Adrenal gland (tissue), 19 donors: Measurements from ENCODE around the gene HBZ. TPM values are rescaled to one million over a fixed set of nuclear protein-coding genes. Genes with fewer than 3 reads are reported as not detected.

Experiments used
- DNase-seq, 7 donors: peaks; one replicate each; pipeline ENCODE4 v3.0.0-alpha.2; 2019 to 2020
- H3K27ac ChIP-seq, 5 donors: fragments of 200-600 bp; sonication (generic) in 4 of 5; 1 replicate in 3 of 5; 2 replicates in 2 of 5; pipeline versions ENCODE4 v1.5.1 to v1.8.0; 2016 to 2020; ENCODE audit warnings: mild to moderate bottlenecking in 1 of 5
- H3K27me3 ChIP-seq: fragments of 200-600 bp; 2 replicates; pipeline ENCODE4 v1.8.0; 2021
- H3K36me3 ChIP-seq, 2 donors: fragments of 200-600 bp; replicated peaks in 1 of 2; 1 replicate in 1 of 2; 2 replicates in 1 of 2; pipeline versions ENCODE4 v1.5.1 to v1.8.0; 2018 to 2022
- H3K4me1 ChIP-seq, 2 donors: fragments of 200-600 bp; replicated peaks in 1 of 2; 1 replicate in 1 of 2; 2 replicates in 1 of 2; pipeline versions ENCODE4 v1.5.1 to v1.8.0; 2018 to 2021
- H3K4me3 ChIP-seq, 4 donors: fragments of 200-600 bp; sonication (generic) in 3 of 4; one replicate each; pipeline ENCODE4 v1.5.1; 2016 to 2018
- H3K9me3 ChIP-seq, 3 donors: fragments of 200-600 bp; sonication (generic) in 1 of 3; replicated peaks in 1 of 3; 1 replicate in 2 of 3; 2 replicates in 1 of 3; pipeline versions ENCODE4 v1.5.1 to v1.8.0; 2016 to 2021
- CTCF ChIP-seq, 6 experiments: fragments of 450-650 bp in 4 of 6; fragments of 200-600 bp in 2 of 6; sonication (generic) in 1 of 6; IDR thresholded peaks; 1 replicate in 5 of 6; 2 replicates in 1 of 6; pipeline versions ENCODE4 v1.5.1 to v1.8.0; 2016 to 2021; ENCODE audit warnings: antibody characterized with exemption in 6 of 6, mild to moderate bottlenecking in 2 of 6, moderate library complexity in 1 of 6
- POLR2A ChIP-seq, 2 donors: fragments of 450-650 bp; IDR thresholded peaks; one replicate each; pipeline ENCODE4 v1.6.1; 2017; ENCODE audit warnings: antibody characterized with exemption in 2 of 2, mild to moderate bottlenecking in 2 of 2, moderate library complexity in 1 of 2
- WGBS, 4 donors: extraction: QIAGEN DNeasy Blood & Tissue Kit in 2 of 4; methylation state at CpG; one replicate each; pipeline versions ENCODE4 v1.1.5 to v1.1.7; 2013 to 2017; 5-methylcytosine and 5-hydroxymethylcytosine counted together
- intact Hi-C, 2 donors: fragments of 100-400 bp; cut with DNase I; formaldehyde crosslinking; loops; one replicate each; pipeline versions ENCODE4 v1.14.1 to v1.15.0; 2022 to 2023
- long read RNA-seq, 10 donors: library from polyadenylated mRNA in 3 of 10; unstranded in 2 of 10; stranded (forward) in 1 of 10; transcript quantifications; one replicate each; pipeline ENCODE4 v2.0.0 and lab custom pipeline, GENCODE V29; 2021 to 2026
- polyA plus RNA-seq, 3 donors: library from polyadenylated mRNA; stranded (reverse); fragments of 200-250 nt in 2 of 3; fragments of 350-450 nt in 1 of 3; fragmentation: Illumina TruSeq in 1 of 3; extraction: RNeasy Lipid Tissue Mini Kit (QIAGEN cat#74804) in 1 of 3; gene quantifications; one replicate each; pipeline ENCODE4 v1.2.3, GENCODE V29; 2013 to 2014
- total RNA-seq, 9 donors: library from RNA; depleted of rRNA in 4 of 9; stranded (reverse); fragments of >200 nt in 4 of 9; fragments of 120-200 nt in 1 of 9; fragmentation: NEBNext Ultra II Directional in 1 of 9; extraction: Animal tissue kit (Norgen Biotek cat#: 25700) in 1 of 9; gene quantifications; one replicate each; pipeline versions ENCODE4 v1.1.0 to v1.2.4, GENCODE V29; 2013 to 2023
- donor health status: healthy with polysubstance abuse.
- donor health status: Bipolar disorder and iron deficiency.
- donor health status: DM: yes; HTN: yes; CAD: no.
- donor health status: DM: no; HTN: no; CAD: no.
- donor health status: DM: no; HTN: no; CAD: no.
- donor health status: DM: yes; HTN: yes; CAD: no.

HBZ gene
- total RNA-seq (1 to 10 TPM in 2 of 9 donors, under 1 TPM in 1, not detected in 6; 0.61 to 1.3 (median 1.3) TPM), polyA plus RNA-seq (not detected)
- long read RNA-seq, donor 1, partial matches to known transcripts: 0 of 4 reads
- long read RNA-seq, donor 1, other reads (novel, unspliced or antisense): 0 of 4 reads
- long read RNA-seq, donor 2, partial matches to known transcripts: 0 of 4 reads
- long read RNA-seq, donor 2, other reads (novel, unspliced or antisense): 0 of 4 reads
- long read RNA-seq, donor 3, partial matches to known transcripts: 0 of 1 reads
- long read RNA-seq, donor 3, other reads (novel, unspliced or antisense): 0 of 1 reads
- long read RNA-seq, donor 4: 0 reads
- long read RNA-seq, donor 5: 0 reads
- long read RNA-seq, donor 6: 0 reads
- long read RNA-seq, donor 7: 0 reads
- long read RNA-seq, donor 8, transcript HBZ-201 (3 exons, 755 nt): major isoform, 15 of 15 reads
- long read RNA-seq, donor 8, partial matches to known transcripts: 0 of 15 reads
- long read RNA-seq, donor 8, other reads (novel, unspliced or antisense): 0 of 15 reads
- long read RNA-seq, donor 9: 0 reads
- long read RNA-seq, donor 10, transcript HBZ-201 (3 exons, 755 nt): major isoform, 5 of 5 reads
- long read RNA-seq, donor 10, partial matches to known transcripts: 0 of 5 reads
- long read RNA-seq, donor 10, other reads (novel, unspliced or antisense): 0 of 5 reads

- H3K27me3 ChIP-seq: peaks cover 5% of the 10 kb centered on the region
- no peaks in the 10 kb centered on the region for H3K36me3 ChIP-seq
- no peak within 1 kb of the TSS for H3K4me3 ChIP-seq
- peaks cover 6 to 10% of the 10 kb centered on the region in 2 donors for H3K4me1 ChIP-seq
- intact Hi-C loops: no loop called here
- 66 to 85% (median 76%) methylated on average over 10 to 17 of the region's 17 CpGs for WGBS, 4 donors
- no peak within 1 kb of the TSS for H3K27ac ChIP-seq
- no peaks in the 10 kb centered on the region for H3K9me3 ChIP-seq
- no peak for DNase-seq
- no peak for TF ChIP-seq CTCF (IDR thresholded peaks at IDR 0.05)
- no peak for TF ChIP-seq POLR2A (IDR thresholded peaks at IDR 0.05)
These were observed at the start of gene HBZ for GRCh38 chr16:152141-153128. Gene HBZ (plus strand): TSS chr16:152644. CDS start chr16:152910, 266 bp downstream.

GRCh38 chr16:104355-104754 lies 48.1 kb upstream of the HBZ start:
- peak; percentile 71 to 90 (median 88) for DNase-seq
- H3K27ac ChIP-seq: peak overlapping the region in 2 of 5 donors; percentile 24 to 52
- 38 to 56% (median 46%) methylated on average over 2 to 5 of the region's 5 CpGs for WGBS, 4 donors
- intact Hi-C loops: no loop called here
- H3K36me3 ChIP-seq: peaks cover 0 to 9% of the 10 kb centered on the region in 2 donors
- H3K9me3 ChIP-seq: no peaks in the 10 kb centered on the region
- H3K27me3 ChIP-seq: no peaks in the 10 kb centered on the region
- no peak overlapping the region for H3K4me3 ChIP-seq
- TF ChIP-seq CTCF (IDR thresholded peaks at IDR 0.05): no peak
- no peak for TF ChIP-seq POLR2A (IDR thresholded peaks at IDR 0.05)
- H3K4me1 ChIP-seq: peaks cover 0 to 17% of the 10 kb centered on the region in 2 donors

- no peak overlapping the region for H3K27ac ChIP-seq
- no peaks in the 10 kb centered on the region for H3K9me3 ChIP-seq
- H3K4me3 ChIP-seq: no peak overlapping the region
- WGBS, 4 donors: 76 to 81% (median 79%) methylated on average over 3 of the region's 3 CpGs
- DNase-seq: no peak
- peaks cover 0 to 14% of the 10 kb centered on the region in 2 donors for H3K36me3 ChIP-seq
- no peaks in the 10 kb centered on the region for H3K27me3 ChIP-seq
- intact Hi-C loops: loop anchor here (5.0 kb wide), 2 partner anchors 77 to 82 kb away; partner anchors contain the start of gene HBQ1 (in 1 of the 2)
- H3K4me1 ChIP-seq: peaks cover 0 to 17% of the 10 kb centered on the region in 2 donors
- no peak for TF ChIP-seq CTCF (IDR thresholded peaks at IDR 0.05)
- no peak for TF ChIP-seq POLR2A (IDR thresholded peaks at IDR 0.05)
These were observed 47.5 kb upstream of the HBZ start for GRCh38 chr16:104928-105327.
